Measurements from ENCODE around the gene CD2.

- no peak for TF ChIP-seq POLR2A (IDR thresholded peaks at IDR 0.05; ENCODE audit: low read length)
- no peak for TF ChIP-seq GATA1 (IDR thresholded peaks at IDR 0.05; ENCODE audit: low read depth, low read length)
Measured at GRCh38 chr1:116741836-116742565, 12.2 kb upstream of the CD2 start.

Data from erythroblast (primary cell).